Measurements from ENCODE around the gene KLHL29.

DNA sequence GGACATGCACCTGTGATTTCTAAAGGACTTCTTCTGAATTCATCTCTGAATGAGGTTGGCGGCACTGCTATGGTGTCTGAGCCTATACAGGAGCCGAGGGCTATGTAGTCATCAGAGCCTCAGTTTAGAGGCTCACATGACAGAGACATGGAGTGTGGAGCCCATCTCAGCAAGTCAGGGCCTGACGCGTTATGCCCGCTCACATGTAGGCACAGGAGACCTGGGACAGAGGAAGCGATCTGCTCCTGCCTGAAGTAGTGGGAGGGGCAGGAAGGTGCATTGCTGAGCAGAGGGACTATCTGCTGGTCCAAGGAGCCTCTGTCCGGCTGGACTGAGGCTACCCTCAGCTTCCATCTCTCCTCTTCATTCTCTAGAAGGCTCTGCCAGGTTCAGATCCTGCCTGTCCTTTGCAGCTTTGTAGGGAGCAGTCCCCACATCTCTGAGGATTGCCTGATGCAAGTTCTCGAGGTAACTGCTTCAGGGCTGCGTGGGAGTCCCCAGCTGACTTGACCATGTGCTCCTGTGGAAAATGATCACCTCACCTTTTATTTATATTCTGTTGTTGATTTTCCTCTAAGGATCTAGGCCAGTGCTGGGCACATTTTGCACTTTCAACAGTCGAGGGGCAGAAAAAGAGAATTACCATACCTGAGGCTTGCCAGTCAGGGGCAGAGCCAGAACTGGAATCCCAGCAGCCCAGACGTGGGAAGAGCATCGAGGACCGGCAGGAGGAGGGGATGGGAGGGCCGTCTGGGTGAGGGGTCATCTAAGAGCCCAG is 16.6 kb downstream of the KLHL29 start:
- TF ChIP-seq, protein P1, sequence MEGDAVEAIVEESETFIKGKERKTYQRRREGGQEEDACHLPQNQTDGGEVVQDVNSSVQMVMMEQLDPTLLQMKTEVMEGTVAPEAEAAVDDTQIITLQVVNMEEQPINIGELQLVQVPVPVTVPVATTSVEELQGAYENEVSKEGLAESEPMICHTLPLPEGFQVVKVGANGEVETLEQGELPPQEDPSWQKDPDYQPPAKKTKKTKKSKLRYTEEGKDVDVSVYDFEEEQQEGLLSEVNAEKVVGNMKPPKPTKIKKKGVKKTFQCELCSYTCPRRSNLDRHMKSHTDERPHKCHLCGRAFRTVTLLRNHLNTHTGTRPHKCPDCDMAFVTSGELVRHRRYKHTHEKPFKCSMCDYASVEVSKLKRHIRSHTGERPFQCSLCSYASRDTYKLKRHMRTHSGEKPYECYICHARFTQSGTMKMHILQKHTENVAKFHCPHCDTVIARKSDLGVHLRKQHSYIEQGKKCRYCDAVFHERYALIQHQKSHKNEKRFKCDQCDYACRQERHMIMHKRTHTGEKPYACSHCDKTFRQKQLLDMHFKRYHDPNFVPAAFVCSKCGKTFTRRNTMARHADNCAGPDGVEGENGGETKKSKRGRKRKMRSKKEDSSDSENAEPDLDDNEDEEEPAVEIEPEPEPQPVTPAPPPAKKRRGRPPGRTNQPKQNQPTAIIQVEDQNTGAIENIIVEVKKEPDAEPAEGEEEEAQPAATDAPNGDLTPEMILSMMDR (IDR thresholded peaks at IDR 0.05) = no peak
- TF ChIP-seq POLR2A (IDR thresholded peaks at IDR 0.05) = no peak
